Colonic mucosa (tissue), 4 donors: ENCODE measurements around the gene AXIN1. TPM values are rescaled to one million over a fixed set of nuclear protein-coding genes. Genes with fewer than 3 reads are reported as not detected.

Experiments
- DNase-seq: peaks from one replicate; pipeline ENCODE4 v3.0.0-alpha.2; 2020
- H3K27ac ChIP-seq: fragments of 200-600 bp; one replicate; pipeline ENCODE4 v1.8.0; 2021
- H3K27me3 ChIP-seq: fragments of 200-600 bp; one replicate; pipeline ENCODE4 v1.8.0; 2021
- H3K36me3 ChIP-seq: fragments of 200-600 bp; one replicate; pipeline ENCODE4 v1.8.0; 2021
- H3K4me1 ChIP-seq: fragments of 200-600 bp; one replicate; pipeline ENCODE4 v1.8.0; 2021; ENCODE audit warnings: mild to moderate bottlenecking
- H3K4me3 ChIP-seq: fragments of 200-600 bp; one replicate; pipeline ENCODE4 v1.8.0; 2021
- H3K9ac ChIP-seq, 2 donors: one replicate each; pipeline ENCODE4 v1.7.0; 2013; ENCODE audit warnings: control low read depth in 2 of 2, low read depth in 2 of 2, low read length in 2 of 2
- H3K9me3 ChIP-seq: fragments of 200-600 bp; one replicate; pipeline ENCODE4 v1.8.0; 2021
- CTCF ChIP-seq: fragments of 200-600 bp; IDR thresholded peaks from one replicate; pipeline ENCODE4 v1.8.0; 2022; ENCODE audit warnings: antibody characterized with exemption, mild to moderate bottlenecking
- intact Hi-C: fragments of 100-400 bp; cut with DNase I; formaldehyde crosslinking; loops from one replicate; pipeline ENCODE4 v1.14.1; 2022
- total RNA-seq, 2 donors: library from RNA; stranded (reverse); fragmentation: NEBNext Ultra II Directional in 1 of 2; extraction: Animal tissue kit (Norgen Biotek cat#: 25700) in 1 of 2; gene quantifications; one replicate each; pipeline ENCODE4 v1.2.1, GENCODE V29; 2021
- donor health status: healthy.
- donor health status: DM: no; HTN: no; CAD: no.
- donor health status: DM: no; HTN: no; CAD: no.

Gene AXIN1
- total RNA-seq, 2 donors from 2014 or later = 33.4 to 34.3 TPM

- Histone ChIP-seq H3K27ac (no peak overlapping the region), H3K36me3 (no peaks in the 10 kb centered on the region), H3K27me3 (no peaks in the 10 kb centered on the region), H3K9ac (no peak overlapping the region), H3K4me1 (no peaks in the 10 kb centered on the region), H3K9me3 (no peaks in the 10 kb centered on the region), H3K4me3 (no peak overlapping the region)
- DNase-seq = no peak
- intact Hi-C loops = loop anchor here (5.0 to 10.0 kb wide), 2 partner anchors 137 to 254 kb away; partner anchors contain the start of gene LUC7L
- TF ChIP-seq CTCF = no peak
These were observed 8.9 kb upstream of the AXIN1 start for GRCh38 chr16:361341-361871.

- H3K9ac ChIP-seq = no peak overlapping the region
- H3K4me3 ChIP-seq = no peak overlapping the region
- H3K27ac ChIP-seq = no peak overlapping the region
- H3K36me3 ChIP-seq = no peaks in the 10 kb centered on the region
- no peaks in the 10 kb centered on the region for H3K4me1 ChIP-seq
- no peaks in the 10 kb centered on the region for H3K9me3 ChIP-seq
- TF ChIP-seq CTCF = no peak
- DNase-seq = no peak
- intact Hi-C loops = loop anchor here (5.0 to 10.0 kb wide), 2 partner anchors 136 to 254 kb away; partner anchors contain the start of gene LUC7L
- no peaks in the 10 kb centered on the region for H3K27me3 ChIP-seq
These were observed 8.3 kb upstream of the AXIN1 start for GRCh38 chr16:360698-361336.

- intact Hi-C loops = loop anchor here (5.0 to 10.0 kb wide), 2 partner anchors 135 to 253 kb away; partner anchors contain the start of gene LUC7L
- Histone ChIP-seq H3K27ac (no peak overlapping the region), H3K36me3 (no peaks in the 10 kb centered on the region), H3K27me3 (no peaks in the 10 kb centered on the region), H3K4me3 (no peak overlapping the region), H3K9ac (no peak overlapping the region), H3K4me1 (no peaks in the 10 kb centered on the region), H3K9me3 (no peaks in the 10 kb centered on the region)
- no peak for TF ChIP-seq CTCF
- DNase-seq = no peak
These were observed 7.6 kb upstream of the AXIN1 start for GRCh38 chr16:359871-360697.

GRCh38 chr16:359067-359763 lies 6.7 kb upstream of the AXIN1 start:
- DNase-seq = no peak

More at GRCh38 chr16:359067-359763, 6.7 kb upstream of the AXIN1 start:
- Histone ChIP-seq H3K4me3 (no peak overlapping the region), H3K4me1 (no peaks in the 10 kb centered on the region), H3K27ac (no peak overlapping the region), H3K9ac (no peak overlapping the region), H3K27me3 (no peaks in the 10 kb centered on the region), H3K36me3 (no peaks in the 10 kb centered on the region), H3K9me3 (no peaks in the 10 kb centered on the region)
- no peak for TF ChIP-seq CTCF
- intact Hi-C loops = no loop called here
